Measurements from ENCODE around the gene HERC4. TPM values are rescaled to one million over a fixed set of nuclear protein-coding genes. Genes with fewer than 3 reads are reported as not detected.

Gene HERC4
- total and polyA plus RNA-seq, 9 of the 15 experiments (the other 6 are each of a cell fraction or from before 2014, with no cell fraction given), result 12.5 to 33.5 (median 22.8) TPM

DNA sequence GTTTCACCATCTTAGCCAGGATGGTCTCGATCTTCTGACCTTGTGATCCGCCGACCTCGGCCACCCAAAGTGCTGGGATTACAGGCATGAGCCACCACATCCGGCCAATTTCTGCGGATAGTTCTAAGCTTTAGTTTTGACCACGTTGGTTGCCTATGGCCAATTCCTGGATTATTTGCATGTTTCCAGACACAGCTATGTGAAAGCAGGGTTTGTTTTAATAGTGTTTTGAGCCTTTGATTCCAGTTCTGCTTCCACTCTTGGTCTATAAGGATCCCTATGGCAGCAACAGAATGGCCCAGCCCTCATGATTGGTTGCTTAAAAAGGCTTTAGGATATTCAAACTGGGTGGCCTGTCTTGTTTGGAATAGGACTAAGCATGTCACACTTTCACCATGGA, 171.5 kb downstream of the HERC4 start:
- 92% methylated on average over 7 of the region's 7 CpGs for WGBS (ENCODE audit: insufficient coverage, low coverage, missing lambda C conversion rate)
- H3K79me2 ChIP-seq (ENCODE audit: control insufficient read depth, insufficient read depth, low read length), result peaks cover 22% of the 10 kb centered on the region; the same call in 2 of the 3 replicates
- H4K20me1 ChIP-seq (replicated peaks; ENCODE audit: control insufficient read depth, insufficient read depth, low read length), result no peaks in the 10 kb centered on the region
- no peaks in the 10 kb centered on the region for H3K4me1 ChIP-seq (replicated peaks in 1 of 2; ENCODE audit: control insufficient read depth in 2 of 2, insufficient read depth in 2 of 2, low read length in 2 of 2)
- DNase-seq (ENCODE audit: extremely low read depth in 1 of 4, low spot score in 3 of 4), result no peak
- POLR2A ChIA-PET, result interaction anchor here (0.7 to 1.7 kb wide), 5 partner anchors 9 to 122 kb away, joined by 3 to 4 read pairs (median 3); no protein-coding TSS in a partner anchor
- no TSS peak for BruUV-seq (replicated peaks)
- H2AFZ ChIP-seq (ENCODE audit: low read depth, low read length), result no peak overlapping the region
- H3K36me3 ChIP-seq (ENCODE audit: control insufficient read depth, insufficient read depth, low read length), result peaks cover 78% of the 10 kb centered on the region
- no peaks in the 10 kb centered on the region for H3K27me3 ChIP-seq (ENCODE audit: control insufficient read depth in 2 of 2, insufficient read depth in 2 of 2, low read length in 2 of 2)
- H3K27ac ChIP-seq (ENCODE audit: extremely low read depth, low read depth, low read length), result no peak overlapping the region
- ATAC-seq, result no peak; the same call in 2 of the 3 replicates
- no peak overlapping the region for H3K9ac ChIP-seq (ENCODE audit: insufficient read depth in 1 of 2, low read depth in 2 of 2, low read length in 2 of 2)
- H3K9me1 ChIP-seq (ENCODE audit: control insufficient read depth, insufficient read depth, low read length), result no peaks in the 10 kb centered on the region
- H3K4me2 ChIP-seq (ENCODE audit: insufficient read depth, low read length), result no peak overlapping the region
- FAIRE-seq, result no peak
- CTCF ChIA-PET (ENCODE audit: low intra/inter-chr PET ratio), result no interaction called here
- intact Hi-C loops (cut with micrococcal nuclease) (no loop called here), in situ Hi-C loops (cut with MboI) (no loop called here)
- H3K4me3 ChIP-seq, result no peak overlapping the region
- H3K9me3 ChIP-seq (replicated peaks; ENCODE audit: control insufficient read depth, insufficient read depth, low read depth, low read length), result no peaks in the 10 kb centered on the region
- TF ChIP-seq PTRF (tag; IDR thresholded peaks at IDR 0.05) (no peak), ELK3 (CRISPR knock-in tag; IDR thresholded peaks at IDR 0.05) (no peak), PTTG1 (tag; IDR thresholded peaks at IDR 0.05; ENCODE audit: low read depth) (no peak), C11orf30 (IDR thresholded peaks at IDR 0.05; ENCODE audit: low read depth) (no peak), ZNF143 (CRISPR knock-in tag; IDR thresholded peaks at IDR 0.05) (no peak), KDM1A (IDR thresholded peaks at IDR 0.05) (no peak), ZC3H11A (IDR thresholded peaks at IDR 0.05; ENCODE audit: low read depth, low read length) (no peak), GABPB1 (CRISPR knock-in tag; IDR thresholded peaks at IDR 0.05) (no peak)
